GM12878 (cell line): Measurements from ENCODE around the gene FAM163B. TPM values are rescaled to one million over a fixed set of nuclear protein-coding genes. Genes with fewer than 3 reads are reported as not detected.

ENCODE experiments used
- BACH1 ChIP-seq: fragments of 450-650 bp; IDR thresholded peaks from 2 replicates; pipeline ENCODE4 v1.6.1; 2017; ENCODE audit warnings: mild to moderate bottlenecking, borderline replicate concordance
- BCL11A ChIP-seq: IDR thresholded peaks from 2 replicates; pipeline ENCODE4 v1.6.1; 2011; ENCODE audit warnings: low read depth, low read length
- BCLAF1 ChIP-seq: fragments of 450-650 bp; IDR thresholded peaks from 2 replicates; pipeline ENCODE4 v1.6.1; 2017; ENCODE audit warnings: antibody characterized with exemption, mild to moderate bottlenecking, moderate library complexity
- CBX5 ChIP-seq: sonication (generic); IDR thresholded peaks from 2 replicates; pipeline ENCODE4 v1.6.1; 2016; ENCODE audit warnings: low read depth, moderate library complexity, mild to moderate bottlenecking, inconsistent platforms
- CUX1 ChIP-seq: IDR thresholded peaks from 2 replicates; pipeline ENCODE4 v1.6.1; 2012; ENCODE audit warnings: improper control_type of control experiment, low read depth, low read length; ENCODE audit not compliant: insufficient replicate concordance
- EED ChIP-seq: sonication (generic); IDR thresholded peaks from 2 replicates; pipeline ENCODE4 v1.6.1; 2016; ENCODE audit warnings: antibody characterized with exemption, low read depth
- GABPA ChIP-seq: IDR thresholded peaks from 2 replicates; pipeline ENCODE4 v1.6.1; 2014; ENCODE audit warnings: antibody characterized with exemption, low read depth, mild to moderate bottlenecking, inconsistent platforms
- JUNB ChIP-seq: IDR thresholded peaks from 2 replicates; pipeline ENCODE4 v1.6.1; 2016; ENCODE audit warnings: antibody characterized with exemption, mild to moderate bottlenecking
- MXI1 ChIP-seq: fragments of 150-350 bp; IDR thresholded peaks from 2 replicates; pipeline ENCODE4 v1.6.1; 2011; ENCODE audit warnings: low read depth, mild to moderate bottlenecking, inconsistent platforms, low read length, improper control_type of control experiment
- MYB ChIP-seq: fragments of 150-350 bp; IDR thresholded peaks from 2 replicates; pipeline ENCODE4 v1.6.1; 2014; ENCODE audit warnings: mild to moderate bottlenecking, low read depth, low read length, borderline replicate concordance
- NBN ChIP-seq: fragments of 450-650 bp; IDR thresholded peaks from 2 replicates; pipeline ENCODE4 v1.6.1; 2016
- PBX3 ChIP-seq: IDR thresholded peaks from 2 replicates; pipeline ENCODE4 v1.6.1; 2011; ENCODE audit warnings: mild to moderate bottlenecking, low read depth, low read length, moderate library complexity; ENCODE audit not compliant: insufficient replicate concordance
- USF2 ChIP-seq: IDR thresholded peaks from 2 replicates; pipeline ENCODE4 v1.6.1; 2011; ENCODE audit warnings: low read depth, low read length, improper control_type of control experiment, borderline replicate concordance
- ZNF622 ChIP-seq: fragments of 450-650 bp; IDR thresholded peaks from 2 replicates; pipeline ENCODE4 v1.6.1; 2017; ENCODE audit warnings: mild to moderate bottlenecking, inconsistent platforms
- polyA plus RNA-seq, 11 experiments: library from polyadenylated mRNA; depleted of rRNA in 4 of 11; unstranded in 6 of 11; stranded (reverse) in 5 of 11; fragments of >200 nt; fragmentation: Nextera tagmentation in 4 of 11; fragmentation: Illumina TruSeq in 1 of 11; extraction: Ambion mirVana in 4 of 11; extraction: Trizol in 1 of 11; gene quantifications; 1 replicate in 1 of 11; 2 replicates in 10 of 11; pipeline versions ENCODE4 v1.2.1 to v1.2.3, GENCODE V29; 2011 to 2016; ENCODE audit warnings: inconsistent platforms in 2 of 11, missing spikeins in 2 of 11, low read depth in 1 of 11
- total RNA-seq, 4 experiments: library from RNA; depleted of rRNA in 3 of 4; stranded (reverse); fragments of >200 nt in 3 of 4; fragmentation: Illumina TruSeq in 1 of 4; extraction: Trizol in 1 of 4; gene quantifications; 2 replicates each; pipeline versions ENCODE4 v1.2.1 to v1.2.3, GENCODE V29; 2013 to 2021

FAM163B gene
- total and polyA plus RNA-seq, 10 of the 15 experiments (the other 5 are each of a cell fraction or from before 2014, with no cell fraction given), result not detected

- TF ChIP-seq CUX1 (no peak), NBN (no peak), BCL11A (no peak), CBX5 (no peak), BCLAF1 (no peak), BACH1 (no peak), MYB (no peak), JUNB (no peak), ZNF622 (no peak), PBX3 (no peak), USF2 (no peak), MXI1 (no peak), GABPA (no peak), EED (no peak)
Observed at GRCh38 chr9:133647765-133648469, 38.7 kb upstream of the FAM163B start (continued).
